GM18951 (cell line): ENCODE results near the gene DDX20.

Source experiments
- POLR2A ChIP-seq: IDR thresholded peaks from 4 replicates; pipeline ENCODE4 v1.6.1; 2011; ENCODE audit warnings: mild to moderate bottlenecking; ENCODE audit not compliant: insufficient read length, insufficient read depth; ENCODE audit errors: extremely low read depth
- in situ Hi-C: fragments of 300-500 bp; cut with MboI; formaldehyde crosslinking; loops from one replicate; pipeline ENCODE4 v1.12.0; 2022; ENCODE audit warnings: low sequenced_read_pairs, mixed read lengths, inconsistent platforms; ENCODE audit not compliant: unreplicated experiment

DDX20 gene

DNA sequence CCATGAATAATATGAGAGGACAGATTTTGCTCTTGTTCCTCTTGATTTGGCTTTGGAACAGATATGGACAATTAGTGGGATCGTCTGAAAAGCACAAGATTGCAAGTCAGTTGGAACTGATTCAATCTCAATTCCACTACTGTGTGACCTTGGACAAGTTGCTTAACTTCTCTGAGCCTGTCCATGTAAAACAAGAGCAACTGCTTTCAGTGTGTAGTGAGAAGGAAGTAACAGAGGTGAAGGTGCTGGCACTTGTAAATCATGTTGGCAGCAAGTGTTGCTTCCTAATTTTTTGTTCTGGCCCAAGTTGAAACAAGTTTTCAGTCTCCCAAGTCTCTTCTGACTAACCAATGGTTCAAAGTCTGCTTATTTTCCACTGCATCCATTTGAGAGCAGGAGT lies 31.8 kb upstream of the DDX20 start:
- no peak for TF ChIP-seq POLR2A
- in situ Hi-C loops: no loop called here

GRCh38 chr1:111725192-111725591 lies 30.5 kb upstream of the DDX20 start:
- in situ Hi-C loops: no loop called here

DNA sequence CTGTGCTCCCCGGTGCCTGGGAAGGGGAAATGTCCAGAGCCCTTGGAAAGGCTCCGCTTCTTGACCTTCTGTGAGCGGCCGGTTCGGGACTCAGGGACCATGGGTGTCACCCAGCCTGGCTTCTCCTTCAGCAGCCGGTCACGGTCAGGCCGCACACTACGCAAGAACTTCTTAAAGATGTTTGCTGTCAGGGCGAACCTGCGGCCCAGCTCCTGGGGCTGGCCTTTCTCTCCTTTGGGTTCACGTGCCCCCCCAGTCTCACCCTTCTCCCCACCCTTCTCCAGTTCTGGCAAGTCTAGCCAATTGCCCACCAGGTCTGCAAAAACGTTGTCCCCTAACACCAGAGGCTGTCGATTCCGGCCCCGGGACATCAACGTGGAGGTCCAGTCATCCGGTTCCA lies 28.6 kb upstream of the DDX20 start:
- TF ChIP-seq POLR2A: no peak
- in situ Hi-C loops: no loop called here

More at GRCh38 chr1:111725192-111725591, 30.5 kb upstream of the DDX20 start:
- no peak for TF ChIP-seq POLR2A

DNA sequence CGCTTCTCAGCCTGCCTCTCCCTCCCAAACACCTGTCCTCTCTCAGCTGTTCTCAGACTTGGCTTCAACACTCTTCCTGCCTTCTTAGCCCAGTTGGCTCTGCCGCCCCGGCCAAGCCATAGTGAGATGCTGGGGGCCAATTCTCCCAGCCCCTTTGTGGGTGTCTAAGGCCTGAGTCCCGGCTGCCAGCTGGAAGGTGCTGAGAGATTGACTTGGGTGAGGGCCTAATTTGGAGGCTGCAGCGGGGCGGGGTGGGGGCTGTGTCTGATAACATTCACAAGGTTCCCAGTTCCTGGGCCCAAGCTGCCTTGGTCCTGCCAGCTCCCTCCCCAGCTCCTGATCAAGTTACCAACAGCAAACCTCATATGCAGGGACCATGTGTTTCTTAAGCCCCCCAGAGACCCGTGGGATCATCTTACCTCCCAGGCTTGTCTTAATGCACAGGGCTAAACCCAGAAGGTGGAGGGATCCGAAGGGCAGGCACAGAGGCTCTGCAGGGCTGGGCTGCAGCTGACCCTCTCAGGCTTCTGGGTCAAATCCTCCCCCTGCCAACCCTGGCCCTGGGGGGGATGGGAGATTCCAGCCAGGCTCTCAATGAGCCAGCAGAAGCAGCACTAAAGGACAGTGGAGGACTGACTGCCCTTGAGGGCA lies 26.3 kb upstream of the DDX20 start:
- TF ChIP-seq POLR2A: no peak
- in situ Hi-C loops: no loop called here

DNA sequence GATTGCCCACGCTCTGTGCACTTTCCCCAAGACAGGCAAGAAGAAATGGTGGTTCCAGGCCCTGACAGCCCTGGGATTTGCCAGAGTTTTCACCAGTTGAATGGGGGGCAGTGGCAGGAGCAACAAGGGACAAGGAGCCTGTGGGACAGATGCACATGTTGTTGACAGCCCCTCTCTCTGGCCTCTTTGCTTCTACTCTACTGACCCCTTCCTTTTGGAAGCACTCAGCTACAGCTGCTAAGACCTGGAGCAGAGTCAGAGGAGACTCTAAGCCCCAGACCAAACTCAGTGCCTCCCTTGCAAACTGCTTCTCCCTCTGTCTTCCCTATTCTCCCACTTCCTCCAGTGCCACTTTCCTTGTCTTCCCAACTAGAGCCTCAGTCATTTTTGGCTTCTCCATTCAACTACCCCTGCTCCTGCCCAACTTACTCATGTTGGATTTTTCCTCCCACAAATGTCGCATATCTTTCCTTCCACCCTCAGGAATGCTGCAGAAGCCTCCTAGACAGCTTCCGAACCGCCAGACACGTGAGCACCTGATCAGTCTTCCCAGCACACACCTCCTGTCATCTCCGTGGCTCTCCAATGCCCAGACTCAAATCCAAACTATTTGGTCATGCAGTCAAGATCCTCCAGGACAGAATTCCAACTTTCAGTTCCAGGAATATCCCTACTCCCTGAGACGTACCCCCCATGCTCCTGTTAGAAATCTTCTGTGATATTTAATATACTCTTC lies 25.6 kb upstream of the DDX20 start:
- TF ChIP-seq POLR2A: no peak
- in situ Hi-C loops: no loop called here

DNA sequence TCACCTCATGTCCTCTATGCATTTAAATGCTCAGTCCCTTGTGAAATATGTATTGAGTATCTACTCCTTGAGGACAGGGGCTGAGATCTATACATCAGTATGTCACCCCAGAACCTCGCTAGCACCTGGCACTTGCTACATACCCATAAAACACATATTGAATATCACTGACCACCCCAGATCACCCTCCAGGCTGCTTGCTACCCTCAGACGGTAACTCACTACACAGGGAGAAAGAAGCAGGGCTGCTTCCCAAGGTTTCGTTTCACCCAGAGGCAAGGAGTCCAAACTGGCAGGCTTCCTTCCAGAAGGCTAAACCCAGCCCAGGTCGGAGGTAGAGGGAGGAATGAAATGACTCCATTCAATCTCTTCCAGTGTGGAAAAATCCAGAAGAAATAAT lies 25.0 kb upstream of the DDX20 start:
- in situ Hi-C loops: no loop called here
- TF ChIP-seq POLR2A: no peak

DNA sequence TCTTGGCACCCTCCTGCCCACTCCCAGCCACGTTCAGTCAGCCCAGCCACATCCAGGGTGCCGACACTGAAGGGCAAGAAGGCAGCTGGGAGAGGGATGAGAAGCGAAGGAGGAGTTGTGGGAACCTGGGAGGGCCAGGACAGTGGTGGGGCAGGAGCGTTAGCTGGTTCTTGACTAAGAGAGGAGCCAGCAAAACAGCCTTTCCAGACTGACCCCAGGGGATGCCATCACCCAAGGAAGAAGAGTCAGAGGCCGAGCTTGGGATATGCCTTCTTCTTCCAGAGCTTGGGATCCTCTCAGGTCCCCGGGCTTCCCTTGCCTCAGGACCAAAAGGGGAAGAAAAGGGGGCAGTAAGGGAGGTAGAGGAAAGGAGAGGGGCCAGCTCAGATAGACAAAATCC lies 23.7 kb upstream of the DDX20 start:
- no peak for TF ChIP-seq POLR2A
- in situ Hi-C loops: no loop called here

GRCh38 chr1:111732718-111733117 lies 23.0 kb upstream of the DDX20 start:
- in situ Hi-C loops: no loop called here
- no peak for TF ChIP-seq POLR2A

DNA sequence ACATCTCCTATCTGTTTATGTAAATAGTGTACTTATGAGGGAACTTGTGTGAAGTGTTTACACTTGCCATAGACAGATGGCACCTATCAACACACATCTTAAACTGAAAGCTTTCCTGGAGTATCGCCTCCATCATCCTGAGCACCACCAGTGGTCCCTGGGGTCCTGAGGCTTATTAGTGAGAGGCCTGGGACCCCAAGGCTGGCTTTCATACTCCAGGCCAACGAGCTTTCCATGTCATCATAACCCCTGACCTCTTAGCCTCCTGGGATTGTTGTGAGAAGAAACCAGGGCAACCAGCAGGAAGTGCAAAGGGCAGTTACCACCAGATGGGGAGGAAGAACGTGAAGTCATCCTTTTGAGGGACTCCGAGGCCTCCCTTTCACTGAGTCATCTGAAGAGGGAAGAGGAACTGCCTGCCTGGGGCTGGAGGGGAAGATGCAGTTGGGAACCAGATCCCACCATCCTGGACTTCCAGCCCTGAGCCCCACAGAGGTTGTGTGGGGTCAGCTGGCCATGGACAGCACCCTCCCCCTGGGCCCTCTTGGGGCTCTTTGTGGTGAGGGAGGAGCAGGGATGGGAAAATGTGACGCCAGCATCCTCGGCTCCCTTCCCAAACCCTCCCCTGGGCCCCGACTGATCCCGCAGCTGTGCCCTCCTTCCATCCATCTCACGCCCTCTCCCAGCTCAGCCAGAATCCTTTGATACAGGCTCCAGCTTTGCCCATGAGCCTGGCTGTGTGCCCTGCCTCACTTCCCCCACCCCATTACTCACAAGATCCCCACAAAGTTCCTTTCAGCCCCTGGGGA lies 22.3 kb upstream of the DDX20 start:
- TF ChIP-seq POLR2A: no peak
- in situ Hi-C loops: no loop called here

- in situ Hi-C loops: no loop called here
These were observed 21.7 kb upstream of the DDX20 start for GRCh38 chr1:111733992-111734341.

GRCh38 chr1:111734426-111734825 lies 21.3 kb upstream of the DDX20 start:
- no peak for TF ChIP-seq POLR2A
- in situ Hi-C loops: no loop called here

More at GRCh38 chr1:111733992-111734341, 21.7 kb upstream of the DDX20 start:
- no peak for TF ChIP-seq POLR2A

- in situ Hi-C loops: no loop called here
- TF ChIP-seq POLR2A: no peak
These were observed 20.8 kb upstream of the DDX20 start for GRCh38 chr1:111734856-111735255.

GRCh38 chr1:111735321-111735720 lies 20.4 kb upstream of the DDX20 start:
- TF ChIP-seq POLR2A: no peak
- in situ Hi-C loops: no loop called here
